Panc1 (cell line): ENCODE measurements around the gene KIAA1755.
A peak's percentile ranks its signal among the peaks of the same experiment; 100 is the strongest.

Source experiments
- CTCF ChIP-seq: fragments of 450-650 bp; IDR thresholded peaks from 2 replicates; pipeline ENCODE4 v1.5.1; 2017; ENCODE audit warnings: mild to moderate bottlenecking
- POLR2AphosphoS5 ChIP-seq: IDR thresholded peaks from 2 replicates; pipeline ENCODE4 v1.6.1; 2012; ENCODE audit warnings: mild to moderate bottlenecking, low read depth, low read length, moderate library complexity
- REST ChIP-seq, 2 experiments: IDR thresholded peaks; 2 replicates each; pipeline ENCODE4 v1.6.1; 2011 to 2012; ENCODE audit warnings: low read depth in 2 of 2, control low read depth in 1 of 2, low read length in 1 of 2, mild to moderate bottlenecking in 1 of 2, moderate library complexity in 1 of 2; ENCODE audit not compliant: insufficient read depth in 1 of 2
- SIN3A ChIP-seq: IDR thresholded peaks from 2 replicates; pipeline ENCODE4 v1.6.1; 2012; ENCODE audit warnings: low read depth, mild to moderate bottlenecking, low read length, moderate library complexity, borderline replicate concordance; ENCODE audit not compliant: insufficient read depth
- TCF7L2 ChIP-seq: IDR thresholded peaks from 2 replicates; pipeline ENCODE4 v1.6.1; 2011; ENCODE audit warnings: mild to moderate bottlenecking, low read depth, low read length, inconsistent platforms

GRCh38 chr20:38222923-38223742 is 37.4 kb downstream of the KIAA1755 start:
- TF ChIP-seq CTCF = peak; percentile 71
- no peak for TF ChIP-seq POLR2AphosphoS5
- TF ChIP-seq REST (IDR thresholded peaks at IDR 0.05; ENCODE audit: insufficient read depth in 1 of 2, low read depth in 2 of 2, low read length in 1 of 2) = no peak
- TF ChIP-seq SIN3A = no peak
- no peak for TF ChIP-seq TCF7L2
